Memory B cell (primary cell): ENCODE data around the gene CLINT1.
"Not testable (repeated sequence)": the region's sequence is repeated elsewhere in the genome, so short reads cannot be mapped to it uniquely, and the experiment has no call there.

Experiments used
- ATAC-seq: fragments of 150-1000 bp; cut with Tn5 transposase; 2 replicates; pipeline ENCODE4 v1.10.0; 2021; ENCODE audit warnings: low read depth, mild to moderate bottlenecking, moderate library complexity
- DNase-seq, 2 donors: peaks; one replicate each; pipeline ENCODE4 v3.0.0; 2022; ENCODE audit warnings: low spot score in 2 of 2
- H3K27ac Mint-ChIP-seq: one replicate; pipeline ENCODE4 v1.8.0; 2022; ENCODE audit warnings: mild to moderate bottlenecking, moderate library complexity, mixed read lengths
- H3K27me3 Mint-ChIP-seq: one replicate; pipeline ENCODE4 v1.8.0; 2022; ENCODE audit warnings: mixed read lengths
- H3K36me3 Mint-ChIP-seq: one replicate; pipeline ENCODE4 v1.8.0; 2022; ENCODE audit warnings: mild to moderate bottlenecking, mixed read lengths
- H3K4me1 Mint-ChIP-seq: one replicate; pipeline ENCODE4 v1.8.0; 2022; ENCODE audit warnings: mixed read lengths
- H3K4me3 Mint-ChIP-seq: one replicate; pipeline ENCODE4 v1.8.0; 2022; ENCODE audit warnings: mild to moderate bottlenecking, moderate library complexity, mixed read lengths
- H3K9me3 Mint-ChIP-seq: one replicate; pipeline ENCODE4 v1.8.0; 2022; ENCODE audit warnings: mixed read lengths

Gene CLINT1

DNA sequence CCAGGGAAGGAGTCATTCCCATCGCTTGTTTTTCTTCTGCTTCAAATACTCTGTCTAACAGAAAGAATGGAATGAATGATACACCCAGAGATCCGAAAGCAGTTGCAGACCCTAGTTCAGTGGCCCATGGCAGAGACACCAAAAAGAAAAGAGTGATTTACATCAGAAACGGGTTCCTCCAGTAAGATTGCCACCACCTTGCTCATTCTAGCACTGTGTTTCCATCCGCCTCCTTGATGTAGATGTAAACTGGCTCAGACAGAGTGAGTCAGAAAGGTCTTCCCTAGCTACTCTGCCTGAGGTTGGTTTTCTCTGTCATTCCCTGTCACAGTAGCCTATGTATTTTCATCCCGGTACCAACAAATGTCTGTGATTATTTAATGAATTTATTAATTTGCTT is 15.9 kb upstream of the CLINT1 start:
- H3K27ac Mint-ChIP-seq, result no peak overlapping the region
- H3K9me3 Mint-ChIP-seq, result no peaks in the 10 kb centered on the region
- H3K4me1 Mint-ChIP-seq, result peaks cover 8% of the 10 kb centered on the region
- no peak for DNase-seq
- H3K36me3 Mint-ChIP-seq, result no peaks in the 10 kb centered on the region
- no peak for ATAC-seq
- H3K4me3 Mint-ChIP-seq, result no peak overlapping the region
- no peaks in the 10 kb centered on the region for H3K27me3 Mint-ChIP-seq

DNA sequence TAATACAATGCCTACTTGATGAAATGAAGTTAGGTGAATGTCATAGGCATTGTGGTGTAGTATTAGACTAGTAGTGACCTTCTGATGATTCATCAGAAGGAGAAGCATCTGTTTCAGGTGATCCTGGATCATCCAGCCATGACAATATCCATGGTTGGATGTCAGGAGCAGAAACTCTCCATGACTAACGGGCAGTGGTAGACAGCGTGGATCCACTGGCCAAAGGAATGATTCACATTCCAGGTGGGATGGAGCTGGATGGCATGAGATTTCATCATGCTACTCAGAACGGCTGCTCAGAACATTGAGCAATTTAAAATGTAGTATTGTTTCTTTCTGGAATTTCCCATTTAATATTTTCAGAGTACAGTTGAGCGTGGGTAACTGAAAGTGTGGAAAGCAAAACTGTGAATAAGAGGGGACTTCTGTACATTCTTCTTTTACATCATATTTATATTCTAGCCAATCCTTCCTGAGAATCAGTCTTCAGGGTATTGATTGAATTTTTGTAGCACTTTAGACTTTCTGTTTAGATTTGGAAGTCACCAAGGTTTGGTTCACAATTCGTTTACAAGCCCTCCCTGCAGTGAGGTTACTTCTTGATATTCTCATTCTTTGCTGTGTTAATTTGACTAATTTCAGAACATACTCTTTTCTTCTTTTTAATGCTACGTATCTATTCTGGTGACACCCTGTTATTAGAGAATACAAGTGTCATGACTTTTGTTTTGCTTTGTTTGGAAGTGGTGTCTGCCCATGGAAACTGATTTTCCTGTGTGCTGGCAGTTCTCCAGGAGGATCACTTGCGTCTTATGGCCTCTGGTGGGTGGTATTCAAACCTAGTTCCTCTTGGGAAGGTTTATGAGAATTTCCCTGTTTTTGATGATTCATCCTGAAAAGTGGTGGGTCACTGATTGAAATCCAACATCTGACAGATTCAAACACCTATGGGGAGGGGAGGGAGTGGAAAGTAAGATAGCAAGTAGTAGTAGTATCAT is 12.2 kb upstream of the CLINT1 start:
- peaks cover 8% of the 10 kb centered on the region for H3K4me1 Mint-ChIP-seq
- H3K27ac Mint-ChIP-seq, result no peak overlapping the region
- peaks cover 3% of the 10 kb centered on the region for H3K36me3 Mint-ChIP-seq
- no peak for ATAC-seq
- no peak for DNase-seq
- H3K27me3 Mint-ChIP-seq, result peaks cover 2% of the 10 kb centered on the region
- H3K4me3 Mint-ChIP-seq, result no peak overlapping the region
- H3K9me3 Mint-ChIP-seq, result peaks cover 2% of the 10 kb centered on the region

DNA sequence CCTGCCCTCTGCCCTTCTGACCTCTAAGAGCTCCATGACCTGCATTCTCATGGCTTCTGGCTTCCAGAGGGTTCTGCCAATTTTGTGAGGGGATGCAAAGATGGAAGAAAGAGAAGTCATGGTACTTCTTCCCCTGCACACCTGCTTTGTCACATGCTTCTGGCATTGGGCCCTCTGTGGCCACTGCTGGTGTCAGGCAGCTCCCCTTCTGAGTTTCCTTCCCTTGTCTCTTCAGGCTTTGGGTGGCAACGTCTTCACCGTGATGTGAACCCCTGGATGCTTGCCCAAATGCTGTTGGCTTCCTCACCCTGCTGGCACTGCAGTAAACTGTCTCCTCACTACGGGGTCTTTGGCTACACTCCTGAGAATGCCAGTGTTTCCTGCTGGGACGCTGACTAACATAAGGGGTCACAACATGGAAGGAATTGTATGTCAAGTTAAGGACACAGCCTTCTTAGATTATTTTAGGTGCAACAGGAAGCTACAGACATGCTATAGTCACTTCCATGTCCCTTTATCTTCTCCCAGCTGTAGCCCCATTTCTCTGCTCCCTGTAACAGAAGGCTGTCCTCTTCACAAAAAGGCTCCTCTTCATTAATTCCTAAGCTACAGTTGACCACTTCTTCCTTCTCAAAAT is 8.9 kb upstream of the CLINT1 start:
- no peak for ATAC-seq
- Mint-ChIP-seq H3K27ac (no peak overlapping the region), H3K4me1 (peaks cover 4% of the 10 kb centered on the region), H3K36me3 (peaks cover 3% of the 10 kb centered on the region), H3K9me3 (peaks cover 2% of the 10 kb centered on the region), H3K4me3 (no peak overlapping the region), H3K27me3 (peaks cover 2% of the 10 kb centered on the region)
- no peak for DNase-seq

DNA sequence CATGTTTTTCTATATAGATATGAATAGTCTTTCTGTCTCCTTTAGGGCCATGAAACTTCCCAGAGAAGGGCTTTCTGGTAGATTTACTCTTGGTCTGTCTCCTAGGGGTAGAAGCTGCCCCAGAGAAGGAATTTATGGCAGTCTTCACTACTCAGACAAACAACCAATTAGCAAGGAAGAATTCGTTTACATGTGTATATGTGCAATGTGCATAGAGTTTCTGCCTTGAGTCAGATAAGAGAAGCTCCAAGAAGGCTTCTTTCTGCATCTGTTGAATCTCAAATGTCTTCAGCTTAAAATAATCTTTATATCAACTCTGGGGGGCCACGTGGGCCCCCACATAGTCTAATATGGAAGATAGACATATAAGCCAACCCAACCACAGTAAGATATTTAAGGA is 7.6 kb upstream of the CLINT1 start:
- no peak for ATAC-seq
- H3K4me3 Mint-ChIP-seq, result no peak overlapping the region
- H3K9me3 Mint-ChIP-seq, result peaks cover 2% of the 10 kb centered on the region
- peaks cover 2% of the 10 kb centered on the region for H3K27me3 Mint-ChIP-seq
- no peak for DNase-seq
- H3K27ac Mint-ChIP-seq, result no peak overlapping the region
- H3K4me1 Mint-ChIP-seq, result peaks cover 11% of the 10 kb centered on the region
- H3K36me3 Mint-ChIP-seq, result peaks cover 3% of the 10 kb centered on the region

DNA sequence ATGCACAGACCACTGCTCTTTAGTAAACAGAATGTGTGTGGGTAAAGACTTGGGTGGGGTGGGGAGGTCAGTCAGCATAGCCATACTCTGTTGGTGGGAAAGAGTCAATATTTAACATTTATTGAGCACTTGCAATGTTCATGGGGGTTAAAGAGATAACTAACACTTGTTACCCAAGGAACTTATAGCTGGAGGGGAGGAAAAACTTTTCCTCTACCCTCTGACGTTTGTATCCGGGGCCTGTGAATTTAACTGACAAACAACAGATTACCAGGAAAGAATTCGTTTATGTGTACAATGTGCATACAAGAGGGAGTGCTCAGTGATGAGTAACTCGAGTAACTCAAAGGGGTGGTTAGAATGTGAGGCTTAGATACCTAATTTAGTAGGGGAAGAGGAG is 6.8 kb upstream of the CLINT1 start:
- DNase-seq, result no peak
- Mint-ChIP-seq H3K27ac (no peak overlapping the region), H3K27me3 (peaks cover 2% of the 10 kb centered on the region)

DNA sequence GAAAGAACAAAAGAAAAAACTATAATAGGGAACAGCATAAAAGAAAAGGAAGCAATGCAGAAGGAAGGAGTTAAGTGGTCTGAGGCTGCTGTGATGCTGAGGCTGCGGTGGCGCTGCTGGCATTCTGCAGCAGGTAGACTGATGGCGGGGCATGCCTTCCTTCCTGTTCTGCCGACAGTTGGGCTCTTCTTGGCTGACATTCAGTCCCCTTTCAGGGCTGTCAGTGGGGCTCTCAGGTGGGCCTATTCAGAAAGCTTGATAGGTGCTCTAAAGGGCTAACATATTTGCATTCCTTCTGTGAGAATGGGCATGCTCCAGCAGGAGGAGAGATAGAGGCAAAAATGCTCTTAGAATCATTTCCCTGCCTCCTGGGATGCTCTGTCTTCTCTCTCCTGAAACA is 5.1 kb upstream of the CLINT1 start:
- Mint-ChIP-seq H3K4me1 (peaks cover 24% of the 10 kb centered on the region), H3K36me3 (no peaks in the 10 kb centered on the region), H3K9me3 (no peaks in the 10 kb centered on the region), H3K27ac (no peak overlapping the region), H3K27me3 (no peaks in the 10 kb centered on the region), H3K4me3 (no peak overlapping the region)
- ATAC-seq (no peak), DNase-seq (no peak)

More for the DNA sequence above, 6.8 kb upstream of the CLINT1 start:
- peaks cover 2% of the 10 kb centered on the region for H3K9me3 Mint-ChIP-seq
- peaks cover 15% of the 10 kb centered on the region for H3K4me1 Mint-ChIP-seq
- no peak overlapping the region for H3K4me3 Mint-ChIP-seq
- peaks cover 3% of the 10 kb centered on the region for H3K36me3 Mint-ChIP-seq
- no peak for ATAC-seq

DNA sequence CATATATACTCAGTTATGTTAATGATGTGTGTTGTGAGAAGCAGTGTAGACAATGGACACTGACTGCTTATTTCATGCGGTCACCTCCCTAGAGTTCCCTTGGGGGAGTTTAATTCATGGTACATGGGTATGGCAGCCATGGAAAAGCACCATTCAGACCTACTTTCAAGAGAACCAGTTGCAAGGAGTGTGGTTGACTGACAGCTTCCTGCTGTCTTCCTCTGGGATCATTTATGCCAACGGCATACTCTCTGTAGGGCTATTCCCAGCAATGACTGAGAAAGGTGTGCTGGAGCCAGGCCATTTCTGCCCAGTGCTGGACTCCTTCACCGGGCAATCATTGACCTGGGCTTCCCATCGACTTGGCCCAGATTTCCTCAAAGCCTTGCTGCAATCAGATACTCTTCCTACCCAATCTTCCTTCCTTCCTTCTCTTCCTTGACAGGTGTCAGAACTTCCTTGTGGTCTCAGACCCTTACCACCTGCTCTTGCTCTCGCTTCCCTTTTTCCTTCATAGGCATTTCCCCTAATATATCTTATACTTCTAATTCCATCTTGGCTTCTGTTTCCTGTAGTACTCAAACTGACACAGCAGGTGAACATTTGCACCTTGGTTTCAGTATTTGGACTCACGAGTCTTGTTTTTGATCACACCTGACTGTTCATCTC is 3.4 kb upstream of the CLINT1 start:
- H3K4me1 Mint-ChIP-seq, result peaks cover 34% of the 10 kb centered on the region
- DNase-seq (no peak), ATAC-seq (no peak)
- peak overlapping the region; percentile 40 for H3K4me3 Mint-ChIP-seq
- H3K27me3 Mint-ChIP-seq, result no peaks in the 10 kb centered on the region
- peak overlapping the region; percentile 13 for H3K27ac Mint-ChIP-seq
- H3K36me3 Mint-ChIP-seq, result peaks cover 2% of the 10 kb centered on the region
- no peaks in the 10 kb centered on the region for H3K9me3 Mint-ChIP-seq

DNA sequence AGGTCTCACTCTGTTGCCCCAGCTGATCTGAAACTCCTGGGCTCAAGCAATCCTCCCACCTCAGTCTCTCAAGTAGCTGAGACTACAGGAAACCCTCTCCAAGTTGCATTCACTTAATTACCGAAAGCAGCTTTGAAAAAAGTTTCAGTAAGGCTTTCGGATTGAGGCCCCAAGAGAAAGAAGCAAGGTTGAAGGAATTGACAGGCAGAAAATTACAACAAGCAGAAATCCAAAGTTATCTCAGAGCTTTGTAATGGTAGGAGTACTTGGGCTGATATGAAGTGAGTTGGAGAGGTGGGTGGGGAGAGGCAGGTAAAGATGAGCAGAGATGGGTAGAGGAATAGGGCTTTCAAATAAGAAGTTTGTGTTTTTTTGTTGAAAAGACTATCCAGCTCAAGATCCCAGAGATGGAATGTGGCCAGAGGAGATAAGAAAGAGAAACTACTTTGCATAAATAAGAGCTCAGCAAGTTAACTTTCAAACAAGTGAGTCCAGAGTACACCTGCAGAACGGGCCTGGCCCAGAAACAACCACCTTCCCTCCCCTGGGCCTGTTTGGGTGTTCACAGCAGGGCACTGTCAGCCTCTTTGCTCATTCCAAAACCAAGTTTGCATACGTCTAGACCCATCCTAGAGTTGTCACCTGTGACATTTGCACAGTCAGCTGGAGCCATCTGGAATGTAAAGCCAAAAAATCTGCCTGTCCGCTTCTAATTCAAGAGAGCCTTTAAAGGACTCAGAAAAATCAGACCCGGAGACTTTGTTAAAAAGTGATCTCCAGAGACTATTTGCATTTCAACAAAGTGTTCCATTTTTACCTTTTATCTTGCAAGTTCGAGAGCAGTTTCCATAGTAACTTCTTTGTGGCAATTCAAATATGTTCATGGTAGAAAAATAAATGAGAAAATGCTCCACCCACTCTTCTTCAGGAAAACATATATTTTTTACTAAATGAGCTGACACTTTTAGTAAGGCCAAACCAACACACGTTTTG is 2.2 kb upstream of the CLINT1 start:
- Mint-ChIP-seq H3K4me1 (peaks cover 37% of the 10 kb centered on the region), H3K27ac (peak overlapping the region; percentile 13), H3K36me3 (peaks cover 2% of the 10 kb centered on the region), H3K27me3 (no peaks in the 10 kb centered on the region), H3K9me3 (no peaks in the 10 kb centered on the region), H3K4me3 (peak overlapping the region; percentile 63)
- DNase-seq (peak in 1 of 2 donors; percentile 7), ATAC-seq (peak; percentile 18)

DNA sequence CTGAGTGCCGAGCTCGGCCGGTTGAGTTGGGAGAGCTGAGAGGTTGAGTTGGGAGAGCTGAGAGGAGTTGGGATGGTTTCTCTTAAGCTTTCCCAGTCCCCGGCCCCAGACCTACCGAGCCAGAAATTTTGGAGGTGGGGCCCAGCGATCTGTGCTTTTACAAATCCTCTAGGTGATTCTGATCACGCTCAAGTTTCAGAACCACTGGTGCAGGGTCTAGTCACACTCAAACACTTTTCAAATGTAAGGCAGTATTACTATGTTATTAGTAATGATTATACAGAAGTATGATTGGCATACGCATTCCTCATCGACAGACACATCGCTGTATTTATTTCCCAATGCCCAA is 256 bp upstream of the CLINT1 start:
- ATAC-seq (peak; percentile 1), DNase-seq (no peak)
- peaks cover 44% of the 10 kb centered on the region for H3K4me1 Mint-ChIP-seq
- H3K4me3 Mint-ChIP-seq, result peak overlapping the region; percentile 98
- no peaks in the 10 kb centered on the region for H3K9me3 Mint-ChIP-seq
- peak overlapping the region; percentile 98 for H3K27ac Mint-ChIP-seq
- no peaks in the 10 kb centered on the region for H3K27me3 Mint-ChIP-seq
- peaks cover 4% of the 10 kb centered on the region for H3K36me3 Mint-ChIP-seq

DNA sequence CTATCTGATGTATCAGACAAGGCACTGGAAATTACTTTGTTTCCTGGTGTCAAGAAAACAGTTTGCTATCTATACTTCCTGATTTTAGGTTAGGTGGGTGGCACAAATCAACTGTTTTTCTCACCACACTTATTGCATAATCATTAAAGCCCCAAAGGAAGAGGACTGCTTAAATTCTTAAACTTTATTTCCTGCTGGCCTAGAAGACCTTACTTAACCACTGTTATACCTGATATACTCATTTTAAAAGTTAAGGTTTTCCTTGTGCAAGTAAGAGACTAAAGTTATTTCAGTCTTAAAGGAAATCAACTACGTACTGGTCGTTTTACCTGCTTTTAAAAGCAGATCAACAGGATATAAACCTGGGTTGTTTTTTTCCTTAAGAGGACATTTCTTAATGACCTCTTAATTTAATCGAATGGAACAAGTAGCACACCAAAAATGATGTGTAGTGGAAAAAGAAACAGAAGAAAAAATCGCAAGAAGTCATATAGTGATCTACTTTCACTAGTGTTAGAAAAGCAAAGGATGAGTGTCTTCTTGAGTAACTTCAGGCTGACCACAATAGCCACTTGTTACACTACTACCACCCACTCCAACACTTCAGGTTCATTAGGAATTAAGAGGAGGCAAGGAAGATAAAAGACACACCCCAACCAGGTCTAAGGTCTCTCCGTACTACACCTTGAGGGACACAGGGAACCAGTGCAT is 974 bp downstream of the CLINT1 start:
- peak in 1 of 2 donors; percentile 8 for DNase-seq
- no peaks in the 10 kb centered on the region for H3K9me3 Mint-ChIP-seq
- peak overlapping the region; percentile 98 for H3K4me3 Mint-ChIP-seq
- peaks cover 52% of the 10 kb centered on the region for H3K4me1 Mint-ChIP-seq
- H3K27me3 Mint-ChIP-seq, result no peaks in the 10 kb centered on the region
- ATAC-seq, result peak; percentile 12
- peak overlapping the region; percentile 98 for H3K27ac Mint-ChIP-seq
- H3K36me3 Mint-ChIP-seq, result peaks cover 4% of the 10 kb centered on the region

DNA sequence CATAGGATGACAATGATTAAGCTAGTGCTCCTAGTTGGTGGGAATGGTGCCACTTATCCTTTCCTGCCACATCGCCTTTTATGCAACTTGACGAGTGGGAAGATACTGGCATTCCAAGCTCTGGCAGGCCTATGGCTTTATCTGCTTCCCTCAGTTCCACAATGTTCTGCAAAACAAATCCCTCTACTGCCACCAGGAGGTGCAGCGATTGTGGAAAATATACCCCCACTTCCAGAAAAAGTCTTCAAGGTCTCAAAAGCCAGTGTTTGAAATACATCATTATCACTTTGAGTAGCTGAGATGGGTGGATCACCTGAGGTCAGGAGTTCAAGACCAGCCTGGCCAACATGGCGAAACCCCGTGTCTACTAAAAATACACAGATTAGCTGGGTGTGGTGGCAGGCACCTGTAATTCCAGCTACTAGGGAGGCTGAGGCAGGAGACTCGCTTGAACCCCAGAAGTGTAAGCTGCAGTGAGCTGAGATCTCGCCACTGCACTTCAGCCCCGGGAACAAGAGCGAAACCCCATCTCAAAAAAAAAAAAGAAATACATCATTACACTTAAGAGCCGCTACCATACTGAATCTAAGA is 3.4 kb downstream of the CLINT1 start:
- Mint-ChIP-seq H3K4me1 (peaks cover 40% of the 10 kb centered on the region), H3K36me3 (peaks cover 4% of the 10 kb centered on the region), H3K27me3 (no peaks in the 10 kb centered on the region), H3K9me3 (no peaks in the 10 kb centered on the region), H3K4me3 (peak overlapping the region; percentile 15), H3K27ac (no peak overlapping the region)
- ATAC-seq (no peak), DNase-seq (no peak)

DNA sequence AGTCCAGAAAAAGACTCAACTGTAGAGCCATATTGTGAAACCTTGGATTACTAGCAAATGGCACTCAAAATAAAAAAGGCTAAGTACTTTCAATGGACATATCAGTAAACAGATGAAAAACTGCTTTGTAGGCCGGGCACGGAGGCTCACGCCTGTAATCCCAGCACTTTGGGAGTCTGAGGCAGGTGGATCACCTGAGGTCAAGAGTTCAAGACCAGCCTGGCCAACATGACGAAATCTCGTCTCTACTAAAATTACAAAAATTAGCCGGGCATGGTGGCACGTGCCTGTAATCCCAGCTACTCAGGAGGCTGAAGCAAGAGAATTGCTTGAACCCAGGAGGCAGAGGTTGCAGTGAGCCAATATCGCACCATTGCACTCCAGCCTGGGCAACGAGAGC is 5.6 kb downstream of the CLINT1 start:
- not testable (repeated sequence) for H3K4me3 Mint-ChIP-seq, H3K36me3 Mint-ChIP-seq, ATAC-seq, H3K27ac Mint-ChIP-seq, DNase-seq, H3K9me3 Mint-ChIP-seq, H3K27me3 Mint-ChIP-seq
- peaks cover 32% of the 10 kb centered on the region for H3K4me1 Mint-ChIP-seq
